Ishikawa (cell line): Measurements from ENCODE around the gene ZFYVE1.

Source experiments
- EGR1 ChIP-seq: IDR thresholded peaks from 2 replicates; pipeline ENCODE4 v1.6.1; 2012
- EP300 ChIP-seq: IDR thresholded peaks from 2 replicates; pipeline ENCODE4 v1.6.1; 2012; ENCODE audit warnings: borderline replicate concordance
- MAX ChIP-seq: IDR thresholded peaks from 2 replicates; pipeline ENCODE4 v1.6.1; 2012
- NFIC ChIP-seq: IDR thresholded peaks from 2 replicates; pipeline ENCODE4 v1.6.1; 2012
- RAD21 ChIP-seq: IDR thresholded peaks from 2 replicates; pipeline ENCODE4 v1.6.1; 2012; ENCODE audit warnings: low read depth
- TAF1 ChIP-seq: IDR thresholded peaks from 2 replicates; pipeline ENCODE4 v1.6.1; 2012; ENCODE audit warnings: low read depth, mild to moderate bottlenecking
- TCF12 ChIP-seq: IDR thresholded peaks from 2 replicates; pipeline ENCODE4 v1.6.1; 2012; ENCODE audit warnings: low read depth
- YY1 ChIP-seq: IDR thresholded peaks from 2 replicates; pipeline ENCODE4 v1.6.1; 2012; ENCODE audit warnings: low read depth
- TF ChIP-seq, protein P1 (sequence below): IDR thresholded peaks from 2 replicates; pipeline ENCODE4 v1.6.1; 2012; ENCODE audit warnings: low read depth, mild to moderate bottlenecking
- TF ChIP-seq, protein P2 (sequence below): IDR thresholded peaks from 2 replicates; pipeline ENCODE4 v1.6.1; 2012

DNA sequence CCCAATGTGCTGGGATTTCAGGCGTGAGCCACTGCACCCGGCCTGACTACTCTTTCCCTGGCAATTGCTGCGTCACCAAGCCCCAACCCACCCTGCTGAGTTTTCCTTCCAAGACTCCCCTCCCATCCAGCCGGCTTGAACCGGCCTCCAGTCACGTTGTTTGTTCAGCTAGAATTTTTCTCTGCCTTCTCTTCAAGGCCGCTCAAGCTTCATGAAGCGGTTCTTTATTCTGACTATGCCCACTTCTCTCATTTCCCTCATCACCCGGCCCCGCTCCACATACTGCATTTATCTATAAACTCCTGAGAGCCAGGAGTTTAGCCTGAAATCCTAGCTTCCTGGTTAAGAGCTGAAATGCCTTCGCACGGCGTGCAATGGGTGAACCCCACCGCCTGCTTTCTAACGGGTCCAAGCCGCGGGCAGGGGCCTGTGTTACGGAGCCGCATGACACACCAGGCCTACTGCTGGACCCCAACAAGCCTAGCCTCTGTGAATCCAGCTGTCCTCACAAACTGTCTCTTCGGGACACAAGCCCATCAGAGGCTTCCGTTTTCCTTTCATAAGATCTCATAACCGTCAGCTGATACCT is 101.6 kb downstream of the ZFYVE1 start:
- TF ChIP-seq EP300 (no peak), TAF1 (no peak), YY1 (no peak), TCF12 (no peak), MAX (no peak), RAD21 (no peak), EGR1 (no peak), NFIC (no peak)
- TF ChIP-seq, protein P1, sequence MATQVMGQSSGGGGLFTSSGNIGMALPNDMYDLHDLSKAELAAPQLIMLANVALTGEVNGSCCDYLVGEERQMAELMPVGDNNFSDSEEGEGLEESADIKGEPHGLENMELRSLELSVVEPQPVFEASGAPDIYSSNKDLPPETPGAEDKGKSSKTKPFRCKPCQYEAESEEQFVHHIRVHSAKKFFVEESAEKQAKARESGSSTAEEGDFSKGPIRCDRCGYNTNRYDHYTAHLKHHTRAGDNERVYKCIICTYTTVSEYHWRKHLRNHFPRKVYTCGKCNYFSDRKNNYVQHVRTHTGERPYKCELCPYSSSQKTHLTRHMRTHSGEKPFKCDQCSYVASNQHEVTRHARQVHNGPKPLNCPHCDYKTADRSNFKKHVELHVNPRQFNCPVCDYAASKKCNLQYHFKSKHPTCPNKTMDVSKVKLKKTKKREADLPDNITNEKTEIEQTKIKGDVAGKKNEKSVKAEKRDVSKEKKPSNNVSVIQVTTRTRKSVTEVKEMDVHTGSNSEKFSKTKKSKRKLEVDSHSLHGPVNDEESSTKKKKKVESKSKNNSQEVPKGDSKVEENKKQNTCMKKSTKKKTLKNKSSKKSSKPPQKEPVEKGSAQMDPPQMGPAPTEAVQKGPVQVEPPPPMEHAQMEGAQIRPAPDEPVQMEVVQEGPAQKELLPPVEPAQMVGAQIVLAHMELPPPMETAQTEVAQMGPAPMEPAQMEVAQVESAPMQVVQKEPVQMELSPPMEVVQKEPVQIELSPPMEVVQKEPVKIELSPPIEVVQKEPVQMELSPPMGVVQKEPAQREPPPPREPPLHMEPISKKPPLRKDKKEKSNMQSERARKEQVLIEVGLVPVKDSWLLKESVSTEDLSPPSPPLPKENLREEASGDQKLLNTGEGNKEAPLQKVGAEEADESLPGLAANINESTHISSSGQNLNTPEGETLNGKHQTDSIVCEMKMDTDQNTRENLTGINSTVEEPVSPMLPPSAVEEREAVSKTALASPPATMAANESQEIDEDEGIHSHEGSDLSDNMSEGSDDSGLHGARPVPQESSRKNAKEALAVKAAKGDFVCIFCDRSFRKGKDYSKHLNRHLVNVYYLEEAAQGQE, result no peak
- TF ChIP-seq, protein P2, sequence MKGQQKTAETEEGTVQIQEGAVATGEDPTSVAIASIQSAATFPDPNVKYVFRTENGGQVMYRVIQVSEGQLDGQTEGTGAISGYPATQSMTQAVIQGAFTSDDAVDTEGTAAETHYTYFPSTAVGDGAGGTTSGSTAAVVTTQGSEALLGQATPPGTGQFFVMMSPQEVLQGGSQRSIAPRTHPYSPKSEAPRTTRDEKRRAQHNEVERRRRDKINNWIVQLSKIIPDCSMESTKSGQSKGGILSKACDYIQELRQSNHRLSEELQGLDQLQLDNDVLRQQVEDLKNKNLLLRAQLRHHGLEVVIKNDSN, result no peak
